Measurements from ENCODE around the gene TAF1B. TPM values are rescaled to one million over a fixed set of nuclear protein-coding genes. Genes with fewer than 3 reads are reported as not detected.
A peak's percentile ranks its signal among the peaks of the same experiment; 100 is the strongest.

TAF1B gene
- total RNA-seq, 2 experiments from 2014 or later, result 23.0 to 25.3 TPM

DNA sequence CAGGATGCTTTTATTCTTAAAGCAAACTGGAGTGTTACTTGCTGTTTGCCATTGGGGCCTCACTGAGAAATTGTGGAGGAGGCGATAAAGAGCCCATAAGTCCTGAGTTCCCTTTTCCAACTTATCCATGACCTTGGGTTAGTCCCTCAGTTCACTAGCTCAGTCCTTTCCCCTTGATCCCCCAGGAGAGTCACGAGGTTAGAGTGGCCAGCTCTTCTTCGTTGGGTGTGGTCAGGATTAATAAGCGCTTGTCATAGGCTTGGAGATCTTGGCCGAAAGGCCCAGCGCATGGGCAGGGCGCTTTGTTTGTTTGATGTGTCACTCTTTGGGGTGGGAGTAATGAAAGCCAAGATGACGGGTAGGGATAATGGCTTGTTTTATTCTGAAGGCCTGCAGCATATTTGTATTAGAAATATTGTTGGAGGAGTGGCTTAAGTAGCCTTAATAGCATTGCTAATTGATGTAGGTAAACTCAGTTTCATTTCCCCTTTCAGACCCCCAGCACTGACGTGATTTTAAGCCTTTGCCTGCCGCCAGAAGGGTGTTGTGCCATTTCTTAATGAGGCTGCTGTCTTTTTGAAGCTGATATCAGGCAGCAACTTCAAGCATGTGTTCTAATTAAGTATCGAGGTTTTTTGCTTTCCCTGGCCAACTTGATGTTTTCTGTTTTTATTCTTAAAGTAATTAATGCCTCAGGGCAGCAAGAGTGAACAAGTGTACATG lies 123.9 kb downstream of the TAF1B start:
- Mint-ChIP-seq H3K27me3 (no peaks in the 10 kb centered on the region), H3K27ac (no peak overlapping the region), H3K36me3 (no peaks in the 10 kb centered on the region), H3K4me3 (no peak overlapping the region), H3K9me3 (no peaks in the 10 kb centered on the region), H3K4me1 (peaks cover 9% of the 10 kb centered on the region)
- no peak for DNase-seq

DNA sequence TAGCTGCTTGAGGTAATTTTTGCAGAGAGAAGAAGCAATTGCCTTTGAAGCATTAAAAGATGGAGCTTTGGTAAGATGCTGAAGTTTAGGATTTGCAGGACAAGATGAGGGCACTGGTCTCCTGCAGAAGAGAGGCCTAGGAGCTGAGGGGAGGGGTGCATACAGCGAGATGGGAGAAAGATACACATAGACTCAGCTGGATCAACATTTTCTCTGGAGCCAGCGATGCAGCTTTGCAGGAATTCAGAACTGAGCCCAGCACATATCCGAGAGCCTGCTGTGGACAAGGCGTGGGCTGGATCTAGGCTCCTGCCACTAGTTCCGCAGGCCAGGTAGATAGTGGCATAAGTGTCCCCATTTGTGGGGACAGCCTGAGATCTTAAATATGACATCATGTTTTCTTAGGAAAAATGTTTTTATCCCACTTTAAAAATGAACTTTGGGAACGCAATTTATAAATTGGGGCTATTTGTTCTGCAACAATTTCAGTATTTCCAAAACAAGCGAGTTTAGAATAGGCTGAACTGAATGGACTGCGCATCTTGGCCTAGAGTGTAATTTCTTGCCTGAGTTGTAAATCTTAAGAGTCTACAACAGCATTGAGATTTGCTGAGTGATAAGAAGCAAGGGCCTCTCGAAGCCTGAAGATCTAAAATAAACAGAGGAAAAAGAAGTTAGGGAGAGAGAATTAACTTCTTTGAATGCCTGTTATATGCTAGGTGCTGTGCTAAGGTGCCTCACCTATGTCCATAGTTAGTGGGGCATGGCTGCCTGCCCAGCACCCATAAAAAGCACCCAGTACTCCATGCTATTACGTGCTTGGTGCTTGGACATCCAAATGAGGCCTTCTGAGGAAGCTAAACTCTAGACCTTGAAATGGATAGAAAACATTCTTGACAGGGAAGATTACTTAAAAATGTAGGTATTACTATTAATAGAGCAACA lies 125.6 kb downstream of the TAF1B start:
- H3K4me1 Mint-ChIP-seq, result peaks cover 18% of the 10 kb centered on the region
- no peaks in the 10 kb centered on the region for H3K27me3 Mint-ChIP-seq
- no peak overlapping the region for H3K4me3 Mint-ChIP-seq
- no peak for DNase-seq
- no peaks in the 10 kb centered on the region for H3K36me3 Mint-ChIP-seq
- no peak overlapping the region for H3K27ac Mint-ChIP-seq
- no peaks in the 10 kb centered on the region for H3K9me3 Mint-ChIP-seq

DNA sequence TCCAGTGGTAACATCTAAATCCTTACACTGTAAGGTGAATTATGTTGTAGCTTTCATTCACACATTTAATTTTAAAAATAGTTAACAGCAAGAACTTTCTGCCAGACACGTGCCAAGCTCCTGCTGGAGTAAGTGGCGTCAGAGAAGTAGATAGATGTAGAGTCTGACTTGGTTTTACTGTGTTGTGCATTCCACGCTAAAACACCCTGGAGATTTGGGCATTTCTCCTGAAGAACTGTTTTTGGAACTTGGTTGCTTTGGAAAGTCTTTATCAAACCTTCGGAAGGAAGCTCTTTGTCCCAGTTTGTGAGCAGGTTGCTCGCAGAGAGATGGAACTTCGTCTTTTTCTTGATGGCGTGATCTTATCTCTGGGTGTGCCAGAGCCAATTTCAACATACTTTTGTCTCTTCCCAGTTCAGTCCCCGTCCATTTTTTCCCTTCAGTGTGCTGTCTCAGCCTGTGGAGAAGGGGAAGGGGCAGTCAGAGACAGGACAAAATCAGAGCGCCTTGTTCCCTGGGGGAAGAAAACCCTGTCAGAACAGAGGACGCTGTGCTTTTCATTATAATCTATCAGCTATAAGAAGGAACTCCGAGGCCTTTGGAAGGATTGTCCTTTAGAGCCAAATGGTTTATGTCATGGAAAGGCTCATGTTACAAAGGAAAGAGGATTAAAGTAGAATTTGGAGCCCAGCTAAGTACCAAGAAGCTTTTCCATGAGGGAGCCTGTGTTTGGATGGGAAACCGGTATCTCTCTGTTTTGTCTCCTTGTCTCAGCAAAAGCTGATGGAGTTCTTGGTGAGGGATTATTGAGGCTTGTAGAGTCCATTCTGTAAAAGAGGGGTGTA lies 127.1 kb downstream of the TAF1B start:
- Mint-ChIP-seq H3K27me3 (peaks cover 9% of the 10 kb centered on the region), H3K27ac (no peak overlapping the region), H3K4me1 (peaks cover 20% of the 10 kb centered on the region), H3K4me3 (no peak overlapping the region), H3K36me3 (no peaks in the 10 kb centered on the region), H3K9me3 (no peaks in the 10 kb centered on the region)
- no peak for DNase-seq

DNA sequence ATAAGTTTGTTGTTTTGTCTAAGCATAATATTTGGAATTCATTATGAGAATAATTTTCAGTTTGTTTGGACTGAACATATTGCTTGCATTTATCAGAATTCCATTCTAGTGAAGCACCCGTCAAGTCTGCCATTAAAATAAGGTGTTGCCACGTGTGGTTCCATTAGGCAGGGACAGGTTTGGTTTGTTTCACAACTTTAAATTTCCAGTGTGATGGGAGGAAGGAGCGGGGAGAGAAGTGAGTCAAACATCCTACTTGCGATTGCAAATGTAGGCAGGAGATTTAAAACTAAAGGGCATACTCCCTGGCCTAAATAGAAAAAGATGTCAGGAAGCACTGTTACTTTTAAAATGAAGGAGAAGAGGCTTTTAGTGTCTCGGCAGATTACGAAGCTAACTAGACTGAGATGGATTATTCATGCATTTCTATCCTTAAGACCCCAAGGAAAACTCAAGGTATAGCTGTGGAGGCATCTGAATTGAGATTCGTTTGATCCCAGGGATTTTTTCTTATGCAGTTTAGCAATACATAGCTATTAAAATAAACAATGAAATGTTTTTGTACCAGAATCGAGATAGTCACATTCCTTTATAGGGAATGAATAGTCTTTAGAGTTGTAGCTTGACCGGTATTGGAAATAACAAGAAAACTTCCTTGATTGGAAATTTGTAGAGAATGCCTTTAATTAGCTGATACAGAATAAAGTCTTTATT lies 128.0 kb downstream of the TAF1B start:
- peaks cover 2% of the 10 kb centered on the region for H3K36me3 Mint-ChIP-seq
- H3K27ac Mint-ChIP-seq, result no peak overlapping the region
- no peaks in the 10 kb centered on the region for H3K9me3 Mint-ChIP-seq
- peaks cover 25% of the 10 kb centered on the region for H3K4me1 Mint-ChIP-seq
- DNase-seq, result no peak
- H3K27me3 Mint-ChIP-seq, result peaks cover 9% of the 10 kb centered on the region
- no peak overlapping the region for H3K4me3 Mint-ChIP-seq

DNA sequence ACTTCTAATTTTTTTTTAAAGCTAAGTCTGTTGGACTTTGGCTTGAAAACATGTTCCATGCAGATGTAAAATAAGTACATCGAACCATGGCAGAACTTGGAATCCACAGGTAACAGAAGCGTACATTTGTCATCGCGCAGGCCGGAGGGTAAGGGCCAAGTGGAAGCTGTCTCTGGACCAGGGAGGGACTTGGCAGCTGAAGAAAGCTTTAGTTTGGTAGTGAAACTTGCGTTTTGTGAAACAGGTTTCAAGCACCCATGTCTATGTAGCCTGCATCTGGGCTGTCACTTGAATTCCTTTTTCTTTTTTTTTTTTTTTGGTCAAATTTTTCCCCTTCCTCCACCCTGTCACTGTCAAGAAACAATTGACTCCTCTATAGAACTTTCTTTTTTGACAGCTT lies 128.6 kb downstream of the TAF1B start:
- peaks cover 31% of the 10 kb centered on the region for H3K4me1 Mint-ChIP-seq
- H3K9me3 Mint-ChIP-seq, result no peaks in the 10 kb centered on the region
- no peak for DNase-seq
- H3K27ac Mint-ChIP-seq, result no peak overlapping the region
- H3K27me3 Mint-ChIP-seq, result peaks cover 9% of the 10 kb centered on the region
- H3K4me3 Mint-ChIP-seq, result no peak overlapping the region
- peaks cover 7% of the 10 kb centered on the region for H3K36me3 Mint-ChIP-seq

DNA sequence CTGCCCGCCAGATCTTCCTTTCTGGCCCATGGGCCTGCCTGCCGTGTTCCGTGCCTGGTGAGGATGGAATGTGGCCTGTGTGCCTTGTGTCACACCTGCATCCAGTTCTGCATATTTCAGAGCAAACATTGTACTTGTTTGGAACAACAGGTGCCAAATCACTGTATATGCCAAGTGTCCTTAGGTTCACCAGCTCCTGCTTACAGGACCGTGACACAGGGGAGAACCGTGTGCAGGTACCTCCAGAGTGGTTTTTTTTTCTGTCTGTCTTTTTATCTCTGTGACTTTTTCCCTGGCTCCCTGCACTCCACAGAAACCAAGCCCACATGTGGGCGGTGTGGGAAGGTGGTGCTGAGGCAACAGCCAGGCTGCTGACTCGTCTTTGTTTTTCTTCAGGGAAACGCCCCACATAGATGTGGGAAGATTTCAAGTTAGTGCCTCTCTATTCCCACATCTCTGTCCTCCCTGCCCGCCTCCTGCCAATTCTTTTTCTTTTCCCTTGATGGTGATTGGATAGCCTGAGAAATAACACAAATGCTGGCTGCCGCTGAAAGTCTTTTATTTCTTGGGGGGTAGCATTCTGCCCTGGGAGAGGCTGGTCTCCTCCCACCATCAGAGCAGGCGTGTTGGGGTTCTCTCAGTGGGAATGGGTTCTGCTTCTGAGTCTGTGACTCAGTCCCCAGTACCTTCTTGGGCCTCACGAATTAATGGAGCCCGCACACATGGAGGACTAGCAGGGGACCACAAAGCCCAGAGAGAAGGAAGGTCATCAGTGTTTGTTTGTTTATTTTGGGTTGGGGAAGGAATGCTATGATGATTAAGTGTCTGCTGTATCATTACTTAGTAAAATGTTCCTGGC lies 129.6 kb downstream of the TAF1B start:
- H3K27ac Mint-ChIP-seq, result no peak overlapping the region
- H3K4me3 Mint-ChIP-seq, result no peak overlapping the region
- peaks cover 8% of the 10 kb centered on the region for H3K36me3 Mint-ChIP-seq
- no peaks in the 10 kb centered on the region for H3K9me3 Mint-ChIP-seq
- DNase-seq, result no peak
- peaks cover 32% of the 10 kb centered on the region for H3K4me1 Mint-ChIP-seq
- peaks cover 9% of the 10 kb centered on the region for H3K27me3 Mint-ChIP-seq

DNA sequence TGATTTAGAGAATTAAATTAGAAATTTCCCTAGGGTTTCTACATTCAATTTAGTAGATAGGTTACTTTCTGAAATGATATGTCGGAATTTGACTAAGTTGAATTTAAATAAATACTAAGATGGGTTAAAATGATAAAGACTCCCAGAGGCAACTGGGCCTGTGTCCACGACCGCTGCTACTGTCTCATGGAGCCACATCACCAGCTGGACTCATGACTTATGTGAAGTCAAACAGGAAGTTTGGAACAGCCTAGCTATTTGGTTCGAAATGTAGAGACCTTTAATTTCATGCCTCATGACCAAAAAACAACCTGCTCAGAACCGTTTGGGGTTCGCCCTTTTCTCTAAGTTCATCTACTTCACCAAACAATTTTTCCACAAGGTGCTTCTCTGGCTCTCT lies 130.4 kb downstream of the TAF1B start:
- H3K27me3 Mint-ChIP-seq, result peaks cover 9% of the 10 kb centered on the region
- H3K36me3 Mint-ChIP-seq, result peaks cover 8% of the 10 kb centered on the region
- H3K4me3 Mint-ChIP-seq, result no peak overlapping the region
- no peak overlapping the region for H3K27ac Mint-ChIP-seq
- DNase-seq, result no peak
- no peaks in the 10 kb centered on the region for H3K9me3 Mint-ChIP-seq
- H3K4me1 Mint-ChIP-seq, result peaks cover 37% of the 10 kb centered on the region

DNA sequence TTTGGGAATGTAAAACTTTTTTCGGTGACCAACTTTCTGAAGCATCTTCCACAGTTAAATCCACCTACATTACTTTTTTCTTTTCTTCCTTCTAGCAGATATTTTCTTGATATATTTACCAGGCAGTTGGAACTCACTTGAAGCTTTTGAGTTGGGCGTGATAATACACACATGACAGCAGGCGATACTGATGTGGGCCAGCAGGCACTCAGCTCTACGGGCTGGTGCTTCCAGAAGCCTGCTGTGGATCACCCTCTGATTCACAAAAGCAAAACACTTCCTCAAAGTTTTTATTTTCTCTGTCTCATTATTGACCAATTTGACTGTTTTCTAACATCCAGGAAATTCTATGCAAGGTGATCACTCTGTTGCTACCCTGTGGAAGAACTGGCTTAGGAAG lies 131.1 kb downstream of the TAF1B start:
- Mint-ChIP-seq H3K36me3 (peaks cover 8% of the 10 kb centered on the region), H3K4me3 (no peak overlapping the region), H3K9me3 (no peaks in the 10 kb centered on the region), H3K27me3 (peaks cover 9% of the 10 kb centered on the region), H3K27ac (no peak overlapping the region), H3K4me1 (peaks cover 37% of the 10 kb centered on the region)
- DNase-seq, result no peak

DNA sequence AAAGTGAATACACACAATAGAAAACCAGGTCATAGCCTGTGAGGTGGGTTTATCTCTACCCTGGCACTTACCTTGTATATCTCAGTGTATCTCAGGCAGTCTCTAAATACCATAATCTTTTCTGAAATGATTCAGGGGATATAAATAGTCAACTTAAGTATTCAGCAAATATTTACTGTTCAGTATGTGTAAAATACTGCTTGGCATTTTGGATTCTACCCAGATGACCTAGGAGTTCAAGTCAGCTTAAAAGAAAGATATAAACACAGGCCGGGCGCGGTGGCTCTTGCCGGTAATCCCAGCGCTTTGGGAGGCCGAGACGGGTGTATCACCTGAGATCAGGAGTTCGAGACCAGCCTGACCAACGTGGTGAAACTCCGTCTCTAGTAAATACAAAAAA lies 132.1 kb downstream of the TAF1B start:
- DNase-seq, result no peak
- peaks cover 14% of the 10 kb centered on the region for H3K27me3 Mint-ChIP-seq
- no peaks in the 10 kb centered on the region for H3K9me3 Mint-ChIP-seq
- H3K36me3 Mint-ChIP-seq, result peaks cover 8% of the 10 kb centered on the region
- H3K4me3 Mint-ChIP-seq, result no peak overlapping the region
- H3K27ac Mint-ChIP-seq, result no peak overlapping the region
- H3K4me1 Mint-ChIP-seq, result peaks cover 40% of the 10 kb centered on the region

DNA sequence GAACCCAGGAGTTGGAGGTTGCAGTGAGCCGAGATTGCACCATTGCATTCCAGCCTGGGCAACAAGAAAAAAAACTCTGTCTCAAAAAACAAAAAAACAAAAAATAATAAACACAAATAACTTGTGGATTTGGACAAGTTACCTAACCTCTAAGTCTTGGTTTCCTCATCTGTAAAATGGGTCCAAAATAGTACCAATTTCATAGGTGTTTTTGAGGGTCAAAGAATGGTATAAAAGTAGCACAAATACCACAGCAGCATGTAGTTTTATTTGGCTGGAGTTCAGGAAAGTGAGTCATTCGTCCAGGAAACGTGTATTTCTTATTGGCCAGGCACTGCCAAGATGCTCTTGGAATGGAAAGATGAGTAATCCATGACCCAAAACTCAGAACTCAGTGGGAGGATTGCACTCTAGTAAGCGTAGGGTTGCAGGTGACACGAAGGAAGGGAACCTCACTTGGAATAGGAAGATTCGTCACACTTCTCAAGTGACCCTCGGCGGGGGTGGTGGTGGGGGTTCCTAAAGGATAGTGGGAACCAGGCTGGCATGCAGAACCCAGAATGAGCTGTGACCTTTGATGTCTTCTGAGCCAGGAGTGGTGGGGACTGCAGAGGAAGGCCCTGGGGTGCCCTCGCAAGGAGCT lies 132.7 kb downstream of the TAF1B start:
- H3K27me3 Mint-ChIP-seq, result peaks cover 20% of the 10 kb centered on the region
- peaks cover 8% of the 10 kb centered on the region for H3K36me3 Mint-ChIP-seq
- H3K9me3 Mint-ChIP-seq, result no peaks in the 10 kb centered on the region
- H3K4me1 Mint-ChIP-seq, result peaks cover 45% of the 10 kb centered on the region
- no peak overlapping the region for H3K4me3 Mint-ChIP-seq
- peak; percentile 50 for DNase-seq
- peak overlapping the region; percentile 26 for H3K27ac Mint-ChIP-seq

DNA sequence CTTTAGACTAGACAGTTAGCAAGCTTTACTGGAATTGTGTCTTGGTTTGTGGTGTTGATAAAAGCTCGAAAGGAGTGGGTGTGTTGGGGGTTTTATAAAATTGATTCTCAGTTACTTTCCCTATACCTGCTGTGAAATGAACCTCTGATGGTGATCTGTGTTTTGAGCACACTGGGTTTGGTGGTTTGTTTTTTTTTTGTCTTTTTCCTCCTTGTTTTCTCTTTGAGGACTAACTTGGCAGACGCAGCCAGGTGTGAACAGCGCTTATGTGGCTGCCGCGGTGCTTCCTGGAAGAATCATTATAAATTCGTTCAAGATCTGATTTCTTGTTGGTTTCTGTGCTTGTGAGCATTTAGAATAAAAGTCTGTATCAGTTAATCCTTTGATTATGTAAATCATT lies 136.7 kb downstream of the TAF1B start:
- Mint-ChIP-seq H3K4me1 (peaks cover 34% of the 10 kb centered on the region), H3K36me3 (peaks cover 8% of the 10 kb centered on the region), H3K27me3 (peaks cover 26% of the 10 kb centered on the region), H3K9me3 (no peaks in the 10 kb centered on the region), H3K4me3 (no peak overlapping the region), H3K27ac (peak overlapping the region; percentile 50)
- DNase-seq, result peak; percentile 31

DNA sequence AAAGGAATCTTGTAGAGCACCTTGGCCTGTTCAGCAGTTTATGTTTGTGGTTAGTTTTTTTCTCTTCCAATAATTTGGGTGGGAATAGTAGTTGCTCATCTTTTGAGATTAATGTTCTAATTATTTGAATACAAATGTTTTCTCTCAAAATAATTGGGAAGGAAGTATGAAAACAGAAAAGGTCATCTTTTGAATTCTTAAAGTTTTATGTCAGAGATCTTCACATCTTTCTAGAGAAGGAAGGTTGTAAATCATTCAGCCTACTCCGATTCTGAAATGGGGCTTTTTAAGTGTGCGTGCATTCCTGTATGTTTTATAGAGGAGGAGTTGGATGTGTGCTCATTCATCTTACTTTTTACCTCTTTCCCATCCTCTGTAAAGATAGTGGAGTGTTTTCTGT lies 137.2 kb downstream of the TAF1B start:
- Mint-ChIP-seq H3K36me3 (peaks cover 8% of the 10 kb centered on the region), H3K4me3 (no peak overlapping the region)

DNA sequence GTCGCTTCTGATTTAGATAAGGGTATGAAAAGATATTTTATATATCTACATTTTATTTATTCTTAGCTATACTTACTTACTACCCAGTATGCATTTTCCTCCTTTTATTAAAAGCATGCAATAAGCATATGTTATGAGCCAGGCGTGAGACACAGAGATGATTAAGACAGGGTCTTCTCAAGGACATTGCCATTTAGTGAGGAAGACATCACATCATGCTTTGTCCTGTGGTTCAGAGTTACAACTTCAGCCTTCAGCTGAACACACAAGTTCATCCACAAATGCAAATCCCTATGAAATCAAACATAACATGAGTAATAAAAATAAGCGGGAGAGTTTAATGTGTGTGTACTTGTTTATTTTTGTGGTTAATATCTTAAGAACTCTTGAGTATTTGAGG lies 138.4 kb downstream of the TAF1B start:
- DNase-seq, result no peak
- H3K27ac Mint-ChIP-seq, result no peak overlapping the region
- peaks cover 24% of the 10 kb centered on the region for H3K4me1 Mint-ChIP-seq
- peaks cover 26% of the 10 kb centered on the region for H3K27me3 Mint-ChIP-seq
- peaks cover 4% of the 10 kb centered on the region for H3K36me3 Mint-ChIP-seq
- H3K9me3 Mint-ChIP-seq, result no peaks in the 10 kb centered on the region
- H3K4me3 Mint-ChIP-seq, result no peak overlapping the region

More for the DNA sequence above, 137.2 kb downstream of the TAF1B start:
- DNase-seq, result no peak
- H3K4me1 Mint-ChIP-seq, result peaks cover 34% of the 10 kb centered on the region
- peaks cover 26% of the 10 kb centered on the region for H3K27me3 Mint-ChIP-seq
- H3K9me3 Mint-ChIP-seq, result no peaks in the 10 kb centered on the region
- no peak overlapping the region for H3K27ac Mint-ChIP-seq
